ENCODE data around the gene ZNF445.

Gene ZNF445

GRCh38 chr3:44510000-44510368 is 32.5 kb upstream of the ZNF445 start:
- no peaks in the 10 kb centered on the region for H3K4me1 ChIP-seq (ENCODE audit: low read depth, poor library complexity, severe bottlenecking)
- TF ChIP-seq CTCF (conservative IDR thresholded peaks at IDR 0.05; ENCODE audit: low read depth, low read length) = no peak
- no peaks in the 10 kb centered on the region for H4K20me1 ChIP-seq (ENCODE audit: insufficient read depth)
- H3K79me2 ChIP-seq (ENCODE audit: insufficient read depth, low read depth) = peaks cover 25% of the 10 kb centered on the region; the same call in 1 of the 2 replicates
- H3K9ac ChIP-seq = peak overlapping the region; percentile 43; the same call in 1 of the 2 replicates
- no peaks in the 10 kb centered on the region for H3K36me3 ChIP-seq (ENCODE audit: insufficient read depth)
- H3K27me3 ChIP-seq (ENCODE audit: insufficient read depth, low read depth) = no peaks in the 10 kb centered on the region
- peak overlapping the region; percentile 44; the same call in 1 of the 2 replicates for H2AFZ ChIP-seq (ENCODE audit: low read depth)
- H3K27ac ChIP-seq = peak overlapping the region; percentile 40
- peak overlapping the region; percentile 50 for H3K4me2 ChIP-seq
- peak overlapping the region; percentile 16 for H3K4me3 ChIP-seq (IDR thresholded peaks at IDR 0.05; ENCODE audit: insufficient read depth, low read depth, low read length)

GRCh38 chr3:44509393-44509921 is 32.0 kb upstream of the ZNF445 start:
- peaks cover 25% of the 10 kb centered on the region; the same call in 1 of the 2 replicates for H3K79me2 ChIP-seq (ENCODE audit: insufficient read depth, low read depth)
- H4K20me1 ChIP-seq (ENCODE audit: insufficient read depth) = no peaks in the 10 kb centered on the region
- no peaks in the 10 kb centered on the region for H3K36me3 ChIP-seq (ENCODE audit: insufficient read depth)
- no peak overlapping the region for H2AFZ ChIP-seq (ENCODE audit: low read depth)
- H3K9ac ChIP-seq = no peak overlapping the region
- H3K4me3 ChIP-seq (IDR thresholded peaks at IDR 0.05; ENCODE audit: insufficient read depth, low read depth, low read length) = peak overlapping the region; percentile 16
- peak overlapping the region; percentile 50 for H3K4me2 ChIP-seq
- H3K27ac ChIP-seq = 0 out of 2 replicates have a peak overlapping the region, but pooled peaks have one; percentile 40
- no peak for TF ChIP-seq CTCF (conservative IDR thresholded peaks at IDR 0.05; ENCODE audit: low read depth, low read length)
- H3K4me1 ChIP-seq (ENCODE audit: low read depth, poor library complexity, severe bottlenecking) = no peaks in the 10 kb centered on the region
- no peaks in the 10 kb centered on the region for H3K27me3 ChIP-seq (ENCODE audit: insufficient read depth, low read depth)

- H4K20me1 ChIP-seq (ENCODE audit: insufficient read depth) = no peaks in the 10 kb centered on the region
- no peaks in the 10 kb centered on the region for H3K36me3 ChIP-seq (ENCODE audit: insufficient read depth)
- H3K27ac ChIP-seq = no peak overlapping the region
- H3K27me3 ChIP-seq (ENCODE audit: insufficient read depth, low read depth) = no peaks in the 10 kb centered on the region
- no peak overlapping the region for H3K9ac ChIP-seq
- H3K4me2 ChIP-seq = no peak overlapping the region
- no peak overlapping the region for H3K4me3 ChIP-seq (IDR thresholded peaks at IDR 0.05; ENCODE audit: insufficient read depth, low read depth, low read length)
- H3K79me2 ChIP-seq (ENCODE audit: insufficient read depth, low read depth) = peaks cover 25% of the 10 kb centered on the region; the same call in 1 of the 2 replicates
- H3K4me1 ChIP-seq (ENCODE audit: low read depth, poor library complexity, severe bottlenecking) = no peaks in the 10 kb centered on the region
- no peak overlapping the region for H2AFZ ChIP-seq (ENCODE audit: low read depth)
- no peak for TF ChIP-seq CTCF (conservative IDR thresholded peaks at IDR 0.05; ENCODE audit: low read depth, low read length)
Observed at GRCh38 chr3:44506961-44507360, 29.5 kb upstream of the ZNF445 start.

- H3K79me2 ChIP-seq (ENCODE audit: insufficient read depth, low read depth) = peaks cover 25% of the 10 kb centered on the region; the same call in 1 of the 2 replicates
- no peaks in the 10 kb centered on the region for H3K4me1 ChIP-seq (ENCODE audit: low read depth, poor library complexity, severe bottlenecking)
- H3K27me3 ChIP-seq (ENCODE audit: insufficient read depth, low read depth) = no peaks in the 10 kb centered on the region
- no peaks in the 10 kb centered on the region for H3K36me3 ChIP-seq (ENCODE audit: insufficient read depth)
- no peak overlapping the region for H3K4me2 ChIP-seq
- no peak overlapping the region for H3K9ac ChIP-seq
- H2AFZ ChIP-seq (ENCODE audit: low read depth) = no peak overlapping the region
- no peaks in the 10 kb centered on the region for H4K20me1 ChIP-seq (ENCODE audit: insufficient read depth)
- H3K27ac ChIP-seq = no peak overlapping the region
- TF ChIP-seq CTCF (conservative IDR thresholded peaks at IDR 0.05; ENCODE audit: low read depth, low read length) = no peak
- H3K4me3 ChIP-seq (IDR thresholded peaks at IDR 0.05; ENCODE audit: insufficient read depth, low read depth, low read length) = no peak overlapping the region
Observed at GRCh38 chr3:44506556-44506955, 29.1 kb upstream of the ZNF445 start.

All from KMS-11 (cell line).